ENCODE measurements around the gene CTSV. TPM values are rescaled to one million over a fixed set of nuclear protein-coding genes. Genes with fewer than 3 reads are reported as not detected.
"Not testable (repeated sequence)": the region's sequence is repeated elsewhere in the genome, so short reads cannot be mapped to it uniquely, and the experiment has no call there.

Gene CTSV
- total RNA-seq, 1 donor from 2014 or later: 0.85 TPM

GRCh38 chr9:97064176-97064575 lies 25.2 kb upstream of the CTSV start:
- Mint-ChIP-seq H3K27me3 (ENCODE audit: low read depth) (peaks cover 25% of the 10 kb centered on the region), H3K27ac (ENCODE audit: unreplicated experiment) (no peak overlapping the region), H3K36me3 (ENCODE audit: low read depth) (peaks cover 5% of the 10 kb centered on the region), H3K4me1 (ENCODE audit: low read depth) (no peaks in the 10 kb centered on the region), H3K9me3 (ENCODE audit: low read depth) (peaks cover 14% of the 10 kb centered on the region), H3K4me3 (ENCODE audit: unreplicated experiment) (no peak overlapping the region)
- no peak for DNase-seq (ENCODE audit: low spot score)
- TF ChIP-seq CTCF (IDR thresholded peaks at IDR 0.05): no peak

GRCh38 chr9:97060796-97061195 lies 21.9 kb upstream of the CTSV start:
- Mint-ChIP-seq H3K36me3 (ENCODE audit: low read depth) (peaks cover 2% of the 10 kb centered on the region), H3K4me1 (ENCODE audit: low read depth) (no peaks in the 10 kb centered on the region), H3K9me3 (ENCODE audit: low read depth) (peaks cover 5% of the 10 kb centered on the region), H3K4me3 (ENCODE audit: unreplicated experiment) (no peak overlapping the region), H3K27ac (ENCODE audit: unreplicated experiment) (no peak overlapping the region), H3K27me3 (ENCODE audit: low read depth) (peaks cover 22% of the 10 kb centered on the region)
- DNase-seq (ENCODE audit: low spot score): no peak
- TF ChIP-seq CTCF (IDR thresholded peaks at IDR 0.05): no peak

GRCh38 chr9:97059626-97060025 lies 20.7 kb upstream of the CTSV start:
- Mint-ChIP-seq H3K4me1 (ENCODE audit: low read depth) (no peaks in the 10 kb centered on the region), H3K27me3 (ENCODE audit: low read depth) (peaks cover 30% of the 10 kb centered on the region), H3K9me3 (ENCODE audit: low read depth) (no peaks in the 10 kb centered on the region), H3K27ac (ENCODE audit: unreplicated experiment) (no peak overlapping the region), H3K4me3 (ENCODE audit: unreplicated experiment) (no peak overlapping the region), H3K36me3 (ENCODE audit: low read depth) (no peaks in the 10 kb centered on the region)
- no peak for DNase-seq (ENCODE audit: low spot score)
- no peak for TF ChIP-seq CTCF (IDR thresholded peaks at IDR 0.05)

- TF ChIP-seq CTCF (IDR thresholded peaks at IDR 0.05): no peak
- H3K36me3 Mint-ChIP-seq (ENCODE audit: low read depth): no peaks in the 10 kb centered on the region
- no peaks in the 10 kb centered on the region for H3K9me3 Mint-ChIP-seq (ENCODE audit: low read depth)
- H3K4me1 Mint-ChIP-seq (ENCODE audit: low read depth): no peaks in the 10 kb centered on the region
- H3K27ac Mint-ChIP-seq (ENCODE audit: unreplicated experiment): no peak overlapping the region
- no peak for DNase-seq (ENCODE audit: low spot score)
- H3K4me3 Mint-ChIP-seq (ENCODE audit: unreplicated experiment): no peak overlapping the region
- peaks cover 41% of the 10 kb centered on the region for H3K27me3 Mint-ChIP-seq (ENCODE audit: low read depth)
These were observed 18.7 kb upstream of the CTSV start for GRCh38 chr9:97057651-97058050.

- H3K9me3 Mint-ChIP-seq (ENCODE audit: low read depth); H3K4me1 Mint-ChIP-seq (ENCODE audit: low read depth); H3K27ac Mint-ChIP-seq (ENCODE audit: unreplicated experiment); H3K4me3 Mint-ChIP-seq (ENCODE audit: unreplicated experiment); H3K36me3 Mint-ChIP-seq (ENCODE audit: low read depth); DNase-seq (ENCODE audit: low spot score): not testable (repeated sequence)
- peaks cover 49% of the 10 kb centered on the region for H3K27me3 Mint-ChIP-seq (ENCODE audit: low read depth)
These were observed 16.9 kb upstream of the CTSV start for GRCh38 chr9:97055891-97056290.

- H3K27me3 Mint-ChIP-seq (ENCODE audit: low read depth): peaks cover 47% of the 10 kb centered on the region
- H3K4me1 Mint-ChIP-seq (ENCODE audit: low read depth): no peaks in the 10 kb centered on the region
- no peak for TF ChIP-seq CTCF (IDR thresholded peaks at IDR 0.05)
- H3K4me3 Mint-ChIP-seq (ENCODE audit: unreplicated experiment): no peak overlapping the region
- no peak overlapping the region for H3K27ac Mint-ChIP-seq (ENCODE audit: unreplicated experiment)
- H3K9me3 Mint-ChIP-seq (ENCODE audit: low read depth): no peaks in the 10 kb centered on the region
- DNase-seq (ENCODE audit: low spot score): no peak
- no peaks in the 10 kb centered on the region for H3K36me3 Mint-ChIP-seq (ENCODE audit: low read depth)
These were observed 14.8 kb upstream of the CTSV start for GRCh38 chr9:97053717-97054116.

Measured in chondrocyte (in vitro differentiated cells).